OCI-LY1 (cell line): ENCODE results near the gene GALNTL6.

ENCODE experiments used
- H2AFZ ChIP-seq: fragments of 200-600 bp; sonication (generic), shearing (Covaris generic); 2 replicates; pipeline ENCODE4 v1.6.0; 2014; ENCODE audit warnings: antibody characterized with exemption, mild to moderate bottlenecking, low read length
- H3F3A ChIP-seq: fragments of 200-600 bp; sonication (generic), shearing (Covaris generic); 2 replicates; pipeline ENCODE4 v1.6.0; 2014; ENCODE audit warnings: mild to moderate bottlenecking, antibody characterized with exemption, low read length, moderate library complexity; ENCODE audit not compliant: insufficient read depth
- H3K27ac ChIP-seq: fragments of 200-600 bp; sonication (generic); 2 replicates; pipeline ENCODE4 v1.5.1; 2014; ENCODE audit warnings: low read length, mixed run types, mild to moderate bottlenecking, low read depth; ENCODE audit not compliant: poor library complexity, severe bottlenecking
- H3K27me3 ChIP-seq: fragments of 200-600 bp; sonication (generic); 2 replicates; pipeline ENCODE4 v1.6.0; 2014; ENCODE audit warnings: antibody characterized with exemption, mild to moderate bottlenecking, low read length, moderate library complexity; ENCODE audit not compliant: insufficient read depth
- H3K36me3 ChIP-seq: fragments of 200-600 bp; sonication (generic); 2 replicates; pipeline ENCODE4 v1.6.1; 2014; ENCODE audit warnings: mild to moderate bottlenecking, antibody characterized with exemption, low read length, moderate library complexity, mixed read lengths; ENCODE audit not compliant: insufficient read depth
- H3K4me1 ChIP-seq: fragments of 200-600 bp; sonication (generic); 2 replicates; pipeline ENCODE4 v1.5.1; 2014; ENCODE audit warnings: mild to moderate bottlenecking, low read length, moderate library complexity; ENCODE audit not compliant: insufficient read depth, severe bottlenecking
- H3K4me2 ChIP-seq: fragments of 200-600 bp; sonication (generic), shearing (Covaris generic); 2 replicates; pipeline ENCODE4 v1.6.1; 2014; ENCODE audit warnings: low read length
- H3K4me3 ChIP-seq: fragments of 200-600 bp; sonication (generic); 2 replicates; pipeline ENCODE4 v1.5.1; 2014; ENCODE audit warnings: low read length, low read depth, mild to moderate bottlenecking, mixed read lengths; ENCODE audit not compliant: poor library complexity, severe bottlenecking
- H3K79me2 ChIP-seq: fragments of 200-600 bp; shearing (Covaris generic); 2 replicates; pipeline ENCODE4 v1.6.1; 2016; ENCODE audit warnings: mixed run types, low read length, mixed read lengths; ENCODE audit not compliant: insufficient read depth
- H3K9ac ChIP-seq: fragments of 200-600 bp; sonication (generic), shearing (Covaris generic); 2 replicates; pipeline ENCODE4 v1.6.1; 2014; ENCODE audit warnings: mild to moderate bottlenecking, low read length, mixed read lengths
- H3K9me2 ChIP-seq: fragments of 200-600 bp; sonication (generic), shearing (Covaris generic); 2 replicates; pipeline ENCODE4 v1.6.1; 2014; ENCODE audit warnings: low read depth, mild to moderate bottlenecking, low read length, mixed read lengths
- H3K9me3 ChIP-seq: fragments of 200-600 bp; shearing (Covaris generic); 2 replicates; pipeline ENCODE4 v1.6.1; 2014; ENCODE audit warnings: low read length, mixed read lengths
- H4K20me1 ChIP-seq: fragments of 200-600 bp; sonication (generic), shearing (Covaris generic); 2 replicates; pipeline ENCODE4 v1.6.0; 2016; ENCODE audit warnings: mild to moderate bottlenecking, low read length; ENCODE audit not compliant: insufficient read depth
- EZH2 ChIP-seq: fragments of 200-600 bp; sonication (generic), shearing (Covaris generic); IDR thresholded peaks from 2 replicates; pipeline ENCODE4 v1.8.0; 2017; ENCODE audit warnings: borderline replicate concordance, mixed run types, mild to moderate bottlenecking, antibody characterized with exemption, low read length, moderate library complexity, mixed read lengths
- TF ChIP-seq, protein P1 (sequence below): fragments of 200-600 bp; sonication (generic), shearing (Covaris generic); IDR thresholded peaks from 2 replicates; pipeline ENCODE4 v1.5.1; 2017; ENCODE audit warnings: mild to moderate bottlenecking, antibody characterized with exemption, low read length, moderate library complexity, mixed read lengths

The GALNTL6 gene

GRCh38 chr4:172127168-172127567 is 314.0 kb downstream of the GALNTL6 start:
- Histone ChIP-seq H3K9ac (no peak overlapping the region), H3K4me3 (no peak overlapping the region)

DNA sequence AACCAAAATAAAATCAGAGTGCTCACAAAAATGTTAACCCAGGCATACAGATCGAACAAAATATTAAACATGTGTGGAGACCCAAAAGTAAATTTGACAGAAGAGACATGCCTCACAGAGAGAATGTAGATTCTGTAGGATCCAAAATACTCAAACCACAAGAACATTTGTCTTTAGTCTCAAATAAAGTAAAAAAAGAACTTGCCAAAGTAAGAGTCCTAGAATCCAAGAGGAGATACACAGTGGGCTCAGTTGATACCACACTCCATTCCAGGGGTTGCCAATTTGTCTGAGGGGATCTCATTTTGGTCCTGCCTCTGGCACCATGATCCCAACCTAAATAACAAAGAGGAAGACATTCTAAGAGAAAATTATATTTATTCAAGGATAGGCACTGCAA is 316.4 kb downstream of the GALNTL6 start:
- Histone ChIP-seq H4K20me1 (no peaks in the 10 kb centered on the region), H3K4me3 (no peak overlapping the region), H3K36me3 (no peaks in the 10 kb centered on the region), H3K4me2 (no peak overlapping the region), H3K79me2 (no peaks in the 10 kb centered on the region), H3K9me2 (no peaks in the 10 kb centered on the region), H3K27me3 (no peaks in the 10 kb centered on the region), H3K9me3 (no peaks in the 10 kb centered on the region), H3K9ac (no peak overlapping the region), H2AFZ (no peak overlapping the region), H3F3A (no peaks in the 10 kb centered on the region), H3K27ac (no peak overlapping the region), H3K4me1 (peaks cover 31% of the 10 kb centered on the region)
- no peak for TF ChIP-seq EZH2
- TF ChIP-seq, protein P1, sequence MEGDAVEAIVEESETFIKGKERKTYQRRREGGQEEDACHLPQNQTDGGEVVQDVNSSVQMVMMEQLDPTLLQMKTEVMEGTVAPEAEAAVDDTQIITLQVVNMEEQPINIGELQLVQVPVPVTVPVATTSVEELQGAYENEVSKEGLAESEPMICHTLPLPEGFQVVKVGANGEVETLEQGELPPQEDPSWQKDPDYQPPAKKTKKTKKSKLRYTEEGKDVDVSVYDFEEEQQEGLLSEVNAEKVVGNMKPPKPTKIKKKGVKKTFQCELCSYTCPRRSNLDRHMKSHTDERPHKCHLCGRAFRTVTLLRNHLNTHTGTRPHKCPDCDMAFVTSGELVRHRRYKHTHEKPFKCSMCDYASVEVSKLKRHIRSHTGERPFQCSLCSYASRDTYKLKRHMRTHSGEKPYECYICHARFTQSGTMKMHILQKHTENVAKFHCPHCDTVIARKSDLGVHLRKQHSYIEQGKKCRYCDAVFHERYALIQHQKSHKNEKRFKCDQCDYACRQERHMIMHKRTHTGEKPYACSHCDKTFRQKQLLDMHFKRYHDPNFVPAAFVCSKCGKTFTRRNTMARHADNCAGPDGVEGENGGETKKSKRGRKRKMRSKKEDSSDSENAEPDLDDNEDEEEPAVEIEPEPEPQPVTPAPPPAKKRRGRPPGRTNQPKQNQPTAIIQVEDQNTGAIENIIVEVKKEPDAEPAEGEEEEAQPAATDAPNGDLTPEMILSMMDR: no peak

More at GRCh38 chr4:172127168-172127567, 314.0 kb downstream of the GALNTL6 start:
- Histone ChIP-seq H2AFZ (no peak overlapping the region), H3K9me2 (no peaks in the 10 kb centered on the region), H3K79me2 (no peaks in the 10 kb centered on the region), H3K27me3 (no peaks in the 10 kb centered on the region), H4K20me1 (no peaks in the 10 kb centered on the region), H3K9me3 (no peaks in the 10 kb centered on the region), H3K4me2 (no peak overlapping the region), H3F3A (no peaks in the 10 kb centered on the region), H3K27ac (peak overlapping the region; percentile 41), H3K36me3 (no peaks in the 10 kb centered on the region), H3K4me1 (peaks cover 44% of the 10 kb centered on the region)
- TF ChIP-seq EZH2: no peak
- TF ChIP-seq, protein P1: no peak

- H3F3A ChIP-seq: no peaks in the 10 kb centered on the region
- H3K4me3 ChIP-seq: no peak overlapping the region
- H4K20me1 ChIP-seq: no peaks in the 10 kb centered on the region
- no peak overlapping the region for H3K27ac ChIP-seq
- no peaks in the 10 kb centered on the region for H3K36me3 ChIP-seq
- H3K4me1 ChIP-seq: no peaks in the 10 kb centered on the region
- no peaks in the 10 kb centered on the region for H3K9me3 ChIP-seq
- TF ChIP-seq, protein P1: no peak
- TF ChIP-seq EZH2: no peak
- no peaks in the 10 kb centered on the region for H3K79me2 ChIP-seq
- no peak overlapping the region for H3K4me2 ChIP-seq
- H2AFZ ChIP-seq: no peak overlapping the region
- H3K9ac ChIP-seq: no peak overlapping the region
- no peaks in the 10 kb centered on the region for H3K9me2 ChIP-seq
- no peaks in the 10 kb centered on the region for H3K27me3 ChIP-seq
These were observed 321.3 kb downstream of the GALNTL6 start for GRCh38 chr4:172134521-172134920.
